ENCODE measurements around the gene TRAPPC6A.

- TF ChIP-seq EP300 (IDR thresholded peaks at IDR 0.05) (no peak), POLR2AphosphoS5 (IDR thresholded peaks at IDR 0.05) (no peak), CTCF (IDR thresholded peaks at IDR 0.05) (no peak), POLR2A (IDR thresholded peaks at IDR 0.05) (no peak)
These were observed 39.3 kb upstream of the TRAPPC6A start for GRCh38 chr19:45217193-45217956.

Measured in suprapubic skin (tissue), 4 donors.